ENCODE measurements around the gene HPN.

HPN gene

DNA sequence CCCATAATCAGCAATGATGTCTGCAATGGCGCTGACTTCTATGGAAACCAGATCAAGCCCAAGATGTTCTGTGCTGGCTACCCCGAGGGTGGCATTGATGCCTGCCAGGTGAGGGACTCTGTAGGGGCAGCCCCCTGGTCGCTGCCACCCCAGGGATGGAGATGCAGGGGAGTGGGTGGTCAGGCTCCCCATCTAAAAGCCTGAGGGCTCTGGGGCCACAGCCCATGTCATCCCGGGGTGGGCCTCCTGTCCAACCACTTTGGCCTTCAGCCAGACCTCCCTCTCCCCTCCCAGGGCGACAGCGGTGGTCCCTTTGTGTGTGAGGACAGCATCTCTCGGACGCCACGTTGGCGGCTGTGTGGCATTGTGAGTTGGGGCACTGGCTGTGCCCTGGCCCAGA, 24.1 kb downstream of the HPN start:
- DNase-seq, result no peak

DNA sequence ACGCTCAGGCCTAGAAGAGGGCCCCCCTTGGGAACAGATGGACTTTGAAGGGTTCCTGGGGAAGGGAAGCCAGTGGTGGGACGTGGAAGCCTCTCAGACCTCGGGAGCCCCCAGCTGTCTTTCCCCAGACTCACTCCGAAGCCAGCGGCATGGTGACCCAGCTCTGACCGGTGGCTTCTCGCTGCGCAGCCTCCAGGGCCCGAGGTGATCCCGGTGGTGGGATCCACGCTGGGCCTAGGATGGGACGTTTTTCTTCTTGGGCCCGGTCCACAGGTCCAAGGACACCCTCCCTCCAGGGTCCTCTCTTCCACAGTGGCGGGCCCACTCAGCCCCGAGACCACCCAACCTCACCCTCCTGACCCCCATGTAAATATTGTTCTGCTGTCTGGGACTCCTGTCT, 24.6 kb downstream of the HPN start:
- no peak for DNase-seq

DNA sequence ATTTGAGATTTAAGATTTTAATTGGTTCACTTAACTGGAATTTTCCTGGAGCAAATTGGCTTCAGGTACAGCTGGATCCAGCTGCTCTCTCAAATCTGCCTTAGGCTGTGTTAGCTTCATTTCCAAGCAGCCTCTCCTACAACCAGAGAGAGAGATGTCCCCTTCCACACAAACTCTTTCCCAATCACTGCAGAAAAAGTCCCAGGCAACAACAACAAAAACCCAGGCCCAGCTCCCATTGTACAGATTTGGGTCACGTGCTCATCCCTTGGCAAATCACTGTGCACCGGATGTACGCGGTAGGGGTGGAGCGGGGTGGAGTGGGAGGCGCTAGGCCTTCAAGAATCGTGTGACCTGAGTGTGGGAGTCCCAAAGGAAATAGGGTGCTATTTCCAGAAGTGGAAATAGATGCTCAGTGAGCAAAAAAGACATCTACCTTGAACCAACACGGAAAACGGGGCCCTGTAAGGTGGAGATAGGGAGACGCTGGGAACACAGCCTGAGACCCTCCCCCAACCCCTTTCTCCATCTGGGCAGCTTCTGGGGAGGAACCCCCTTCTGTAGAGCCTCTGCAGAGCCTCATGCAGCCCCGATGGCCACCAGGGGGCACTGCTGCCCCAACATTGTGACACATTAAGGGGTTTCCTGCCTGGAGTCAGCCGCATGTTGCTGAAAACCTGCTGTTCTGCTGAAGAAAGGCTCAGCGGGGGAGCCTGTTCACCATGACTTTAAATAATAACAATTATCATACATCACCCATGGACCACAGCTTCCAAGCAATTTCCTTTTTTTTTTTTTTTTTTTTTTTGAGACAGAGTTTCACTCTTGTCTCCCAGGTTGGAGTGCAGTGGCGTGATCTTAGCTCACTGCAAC, 25.4 kb downstream of the HPN start:
- DNase-seq, result peak; percentile 86

DNA sequence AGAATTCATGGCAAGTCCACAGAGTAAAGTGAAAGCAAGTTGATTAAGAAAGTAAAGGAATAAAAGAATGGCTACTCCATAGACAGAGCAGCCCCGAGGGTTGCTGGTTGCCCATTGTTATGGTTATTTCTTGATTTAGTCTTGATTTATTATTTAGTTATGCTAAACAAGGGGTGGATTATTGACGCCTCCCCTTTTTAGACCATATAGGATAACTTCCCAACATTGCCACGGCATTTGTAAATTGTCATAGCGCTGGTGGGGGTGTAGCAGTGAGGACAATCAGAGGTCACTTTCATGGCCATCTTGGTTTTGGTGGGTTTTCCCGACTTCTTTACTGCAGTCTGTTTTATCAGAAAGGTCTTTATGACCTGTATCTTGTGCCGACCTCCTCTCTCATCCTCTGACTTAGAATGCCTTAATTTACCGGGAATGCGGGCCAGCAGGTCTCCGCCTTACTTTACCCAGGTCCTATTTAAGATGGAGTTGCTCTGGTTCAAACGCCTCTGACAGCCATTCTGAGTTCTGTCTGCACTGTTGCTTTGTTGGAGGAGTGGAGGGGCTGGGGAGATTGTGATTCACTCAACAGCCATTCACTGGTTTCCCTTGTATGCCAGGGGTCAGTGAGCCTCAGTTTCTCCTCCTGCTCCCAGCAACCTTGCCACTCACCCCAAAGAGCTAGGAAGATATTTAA, 27.6 kb downstream of the HPN start:
- DNase-seq, result no peak

DNA sequence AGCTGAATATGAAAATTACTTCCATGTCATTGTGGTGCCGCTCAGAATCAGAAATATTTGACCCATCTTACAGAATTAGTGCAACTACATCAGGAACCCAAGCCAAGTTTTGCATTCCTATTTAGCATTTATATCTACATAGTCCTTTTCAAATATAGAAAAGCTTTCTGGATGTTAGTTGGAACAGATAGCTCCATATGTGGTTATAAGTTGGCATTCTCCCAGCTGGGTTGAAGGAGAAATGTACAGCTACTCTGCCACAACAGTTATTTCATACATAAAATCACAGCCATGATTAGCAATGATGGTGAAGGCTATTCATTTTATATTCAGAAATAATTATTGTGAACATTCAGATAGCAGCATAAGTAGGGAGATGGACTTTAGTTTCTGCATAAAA, 28.2 kb downstream of the HPN start:
- no peak for DNase-seq

DNA sequence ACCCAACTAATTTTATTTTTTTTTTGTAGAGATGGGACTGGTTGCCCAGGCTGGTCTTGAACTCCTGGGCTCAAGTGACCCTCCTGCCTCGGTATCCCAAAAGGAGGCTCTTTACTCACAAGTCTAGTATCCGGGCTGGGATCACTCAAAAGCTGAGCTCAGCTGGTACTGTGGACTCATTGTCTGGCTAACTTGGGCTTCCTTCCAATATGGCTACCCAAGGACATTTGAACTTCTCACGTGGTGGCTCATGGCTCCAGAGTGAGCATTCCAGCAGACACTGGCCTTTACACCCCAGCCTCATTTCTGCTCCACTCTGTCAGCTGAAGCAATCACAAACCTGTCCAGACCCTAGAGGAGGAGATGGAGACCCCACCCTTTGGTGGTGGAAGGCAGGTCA, 28.9 kb downstream of the HPN start:
- DNase-seq, result no peak

DNA sequence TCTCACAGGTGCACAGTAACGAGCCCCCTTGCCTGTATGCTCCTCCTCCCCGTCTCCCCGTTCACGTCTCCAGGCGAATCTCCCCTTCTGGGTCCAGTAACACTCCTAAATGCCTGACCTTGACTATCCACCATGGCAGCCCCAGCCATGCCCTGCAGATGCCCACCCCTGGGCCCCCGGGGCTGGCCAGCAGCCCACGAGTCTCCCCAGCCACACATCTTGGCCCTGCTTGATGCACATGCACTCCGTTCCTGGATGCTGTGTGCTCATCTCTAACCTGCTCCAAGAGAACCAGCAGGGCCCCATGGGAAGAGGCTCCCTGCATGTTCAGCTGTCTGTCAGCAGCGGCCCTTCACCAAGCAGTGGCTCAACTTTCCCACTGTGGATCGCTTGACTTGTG, 32.0 kb downstream of the HPN start:
- DNase-seq, result no peak

DNA sequence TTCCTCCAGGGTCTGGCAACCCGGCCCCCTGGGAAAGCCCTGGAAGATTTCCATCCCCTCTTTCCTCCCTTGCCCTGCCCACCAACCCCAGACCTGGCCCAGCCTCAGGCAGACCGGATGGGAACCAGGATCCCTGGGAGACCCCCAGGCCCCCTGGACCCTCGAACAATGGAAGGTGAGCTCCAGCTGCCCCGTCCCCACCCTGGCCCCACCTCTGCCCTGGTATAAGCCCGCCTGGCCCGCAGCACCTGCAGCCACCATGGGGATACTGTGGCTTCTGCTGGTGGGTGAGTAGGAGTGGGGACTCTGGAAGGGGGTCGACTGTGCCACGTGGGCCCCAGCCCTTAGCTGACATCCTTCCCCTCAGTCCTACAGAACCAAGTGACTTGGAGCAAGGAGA, 32.4 kb downstream of the HPN start:
- no peak for DNase-seq

DNA sequence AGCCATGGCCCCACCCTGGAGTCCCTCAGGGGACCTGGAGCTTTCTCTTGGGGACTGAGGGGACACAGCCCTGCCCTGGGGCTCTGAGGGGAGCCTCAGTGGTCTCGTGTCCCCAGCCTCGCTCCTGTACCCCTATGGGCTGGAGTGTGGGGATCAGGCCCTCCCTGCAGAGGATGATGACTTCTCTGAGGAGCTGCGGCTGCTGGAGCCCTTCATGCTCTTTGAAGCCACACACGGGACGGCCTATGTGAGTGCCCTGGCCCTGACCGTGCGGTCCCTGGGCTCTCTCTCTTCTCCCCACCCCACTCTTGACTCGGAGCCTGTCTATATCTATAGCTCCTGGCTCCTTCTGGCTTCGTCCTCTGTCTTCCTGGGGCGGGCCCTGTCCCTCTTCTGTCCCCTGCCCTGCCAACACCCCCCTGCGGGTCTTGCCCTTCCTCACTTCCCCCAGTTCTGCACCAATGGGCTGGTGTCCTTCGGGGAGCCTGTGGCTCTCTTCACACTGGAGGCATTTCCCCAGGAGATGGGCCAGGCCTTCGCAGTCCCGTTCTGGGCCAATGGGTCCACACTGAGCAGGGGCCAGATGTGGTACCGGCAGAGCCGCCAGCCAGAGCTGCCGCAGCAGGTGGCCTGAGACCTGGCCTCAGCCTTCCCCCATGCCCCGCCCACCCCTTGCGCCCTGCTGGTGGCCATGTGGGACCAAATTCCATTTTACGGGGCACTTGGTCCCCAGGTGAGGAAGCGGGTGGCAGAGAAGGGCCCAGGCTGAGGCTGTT, 33.1 kb downstream of the HPN start:
- DNase-seq, result no peak

DNA sequence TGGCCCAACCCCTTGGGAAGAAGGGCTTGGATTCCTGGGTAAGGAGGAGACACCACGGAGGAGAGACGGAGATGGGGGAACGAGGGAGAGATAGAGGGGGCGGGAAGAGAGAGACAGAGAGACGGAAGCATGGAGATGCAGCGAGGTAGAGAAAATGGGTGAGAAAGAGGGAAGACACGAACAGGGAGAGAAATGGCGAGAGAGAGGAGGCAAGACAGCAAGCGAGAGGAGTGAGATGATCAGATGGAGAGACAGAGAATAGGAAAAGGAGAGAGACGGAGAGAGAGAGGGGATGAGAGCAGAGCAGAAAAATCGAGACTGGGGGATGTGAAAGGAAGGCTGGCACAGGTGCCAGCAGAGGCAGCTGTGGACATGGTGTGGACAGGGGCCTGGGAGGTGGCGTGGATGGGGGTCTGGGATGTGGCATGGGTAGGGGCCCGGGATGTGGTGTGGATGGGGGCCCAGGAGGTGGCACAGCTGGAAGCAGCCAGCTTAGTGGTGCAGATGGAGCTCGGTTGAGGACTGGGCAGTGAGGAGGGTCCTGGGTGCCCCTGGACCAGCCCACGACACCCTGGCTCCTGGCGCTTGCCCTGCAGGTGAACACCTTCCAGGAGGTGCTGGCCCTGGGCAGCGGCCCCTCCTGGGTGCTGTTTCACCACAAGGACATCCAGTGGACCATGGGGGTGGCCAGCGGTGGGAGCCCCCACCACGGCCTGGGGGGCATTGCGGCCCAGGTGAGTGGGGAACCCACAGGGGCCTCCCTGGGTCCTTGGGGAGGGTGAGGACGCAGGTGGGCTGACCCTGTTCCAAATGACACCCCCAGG, 33.9 kb downstream of the HPN start:
- no peak for DNase-seq

DNA sequence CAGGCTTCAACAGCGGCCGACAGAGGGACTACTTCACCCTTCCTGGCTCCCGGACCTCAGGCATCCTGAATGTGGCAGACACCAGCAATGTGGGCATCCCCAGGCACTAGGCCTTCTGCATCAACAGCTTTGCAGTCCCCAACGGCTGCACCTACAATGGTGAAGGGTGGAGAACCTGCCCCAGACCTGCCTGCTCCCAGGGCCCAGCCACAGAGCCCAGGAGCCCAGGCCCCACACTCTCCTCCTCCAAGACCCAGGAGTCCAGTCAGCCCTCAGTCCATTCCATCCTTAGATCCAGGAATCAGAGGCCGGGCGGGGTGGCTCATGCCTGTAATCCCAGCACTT, 34.5 kb downstream of the HPN start:
- no peak for DNase-seq

DNA sequence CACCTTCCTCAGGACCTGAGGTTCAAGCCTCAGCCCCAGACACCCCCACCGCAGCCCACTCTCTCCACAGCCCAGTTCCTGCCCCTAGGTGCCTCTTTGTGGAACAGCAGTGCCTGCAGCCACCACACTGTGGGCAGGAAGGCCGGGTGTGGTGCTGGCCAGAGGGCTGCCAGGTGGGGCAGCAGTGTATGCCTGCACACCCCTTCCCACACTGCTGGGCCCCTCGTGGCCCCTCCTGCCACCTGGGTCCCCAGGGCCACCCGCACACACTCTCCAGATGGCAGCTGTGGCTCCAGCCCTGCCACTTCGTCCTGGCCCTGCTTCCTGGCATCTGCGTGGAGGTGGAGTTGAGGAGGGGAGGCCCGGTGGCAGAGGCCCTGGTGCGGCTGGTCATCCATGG, 35.1 kb downstream of the HPN start:
- no peak for DNase-seq

DNA sequence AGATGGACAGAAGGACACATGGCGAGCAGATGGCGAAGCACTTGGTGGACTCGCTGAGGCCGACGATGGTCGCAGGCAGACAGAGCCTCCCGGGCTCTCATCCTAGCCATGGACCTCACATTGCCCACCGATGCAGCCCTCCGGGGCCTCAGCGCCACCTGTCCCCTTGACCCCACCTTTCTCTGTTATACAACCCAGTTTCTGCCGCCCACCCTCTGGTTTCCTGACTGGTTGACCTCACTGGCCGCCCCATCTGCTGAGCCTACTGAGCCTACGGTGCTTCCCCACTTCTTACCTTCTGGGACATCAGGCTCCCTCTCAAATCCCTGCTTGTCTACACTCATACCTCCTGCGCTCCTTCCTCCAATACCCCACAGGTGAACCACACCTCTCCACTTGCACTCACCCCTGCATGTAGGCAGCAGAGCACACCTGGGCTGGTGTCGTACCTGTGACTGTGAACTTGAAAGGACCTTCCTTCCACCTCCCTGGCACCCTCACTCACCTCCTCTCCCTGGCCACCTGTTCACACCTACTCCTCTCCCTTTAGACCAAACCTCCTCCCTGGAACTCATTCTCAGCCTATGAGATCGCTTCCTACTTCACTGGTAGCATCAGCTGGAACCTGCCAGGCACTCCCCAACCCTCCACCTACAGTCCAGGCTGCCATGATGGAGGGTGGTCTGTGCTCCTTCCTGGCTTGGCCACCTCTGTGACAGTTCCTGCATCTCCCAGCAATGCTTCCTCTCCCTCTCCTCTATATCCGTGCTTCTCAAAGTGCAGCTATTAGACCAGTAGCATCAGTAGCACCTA, 36.1 kb downstream of the HPN start:
- no peak for DNase-seq

DNA sequence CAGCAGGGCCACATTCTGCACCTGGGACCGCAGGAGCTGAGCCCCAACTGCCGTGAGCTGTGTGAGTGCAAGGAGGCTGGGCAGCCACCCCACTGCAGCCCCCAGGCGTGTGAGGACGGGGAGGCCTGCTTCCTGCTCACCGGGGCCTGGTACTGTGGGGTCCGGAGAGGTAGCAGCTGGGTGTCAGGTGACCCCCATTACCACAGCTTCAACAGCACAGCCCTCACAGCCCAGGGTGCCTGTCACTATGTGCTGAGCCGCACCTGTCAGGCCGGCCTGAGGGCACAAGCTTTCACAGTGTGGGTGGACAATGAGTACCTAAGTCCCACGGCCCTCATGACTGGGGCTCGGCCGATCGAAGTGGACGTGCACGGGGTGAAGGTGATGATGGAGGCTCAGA, 38.3 kb downstream of the HPN start:
- no peak for DNase-seq

DNA sequence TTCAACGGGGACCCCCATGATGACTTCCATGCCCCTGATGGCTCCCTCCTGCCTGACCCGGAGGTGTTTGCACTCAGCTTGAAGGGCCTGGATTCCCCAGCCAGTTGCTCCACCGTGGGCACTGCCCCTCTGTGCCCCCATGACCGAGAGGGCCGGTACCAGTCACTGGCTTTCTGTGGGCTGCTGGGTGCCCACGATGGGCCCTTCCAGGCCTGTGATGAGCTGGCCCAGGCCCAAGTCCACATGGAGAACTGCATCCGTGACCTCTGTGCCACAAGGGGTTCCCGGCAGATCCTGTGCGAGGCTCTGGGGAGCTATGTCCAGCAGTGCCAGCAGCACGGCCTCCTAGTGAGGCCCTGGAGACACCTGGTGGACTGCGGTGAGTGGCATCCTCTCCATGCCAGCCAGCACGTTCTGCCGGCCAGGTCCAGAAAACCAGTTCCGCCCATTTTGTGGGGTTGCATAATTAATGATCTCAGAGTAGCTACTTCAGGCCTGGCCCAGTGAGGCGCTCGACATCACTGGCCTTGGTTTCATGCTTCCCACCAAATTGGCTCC, 39.2 kb downstream of the HPN start:
- no peak for DNase-seq

DNA sequence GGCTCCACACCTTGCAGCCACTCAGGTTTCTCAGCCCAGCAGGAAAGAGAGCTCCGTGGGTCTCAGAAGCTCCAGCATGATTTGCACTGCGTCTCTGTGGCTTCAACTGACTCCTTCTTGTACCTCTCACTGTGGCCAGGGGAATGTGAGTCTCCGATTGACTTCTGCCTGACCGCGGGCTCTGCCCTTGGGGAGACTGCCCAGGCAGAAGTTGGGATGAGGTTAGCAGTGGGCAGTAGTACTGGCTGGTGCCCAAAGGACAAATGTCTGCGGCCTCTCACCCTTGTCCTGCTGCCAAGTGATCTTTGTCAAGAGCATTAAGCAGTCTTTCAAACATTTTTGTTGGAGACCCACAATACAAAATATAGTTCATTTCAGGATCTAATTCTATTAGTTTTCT, 39.7 kb downstream of the HPN start:
- DNase-seq, result no peak

DNA sequence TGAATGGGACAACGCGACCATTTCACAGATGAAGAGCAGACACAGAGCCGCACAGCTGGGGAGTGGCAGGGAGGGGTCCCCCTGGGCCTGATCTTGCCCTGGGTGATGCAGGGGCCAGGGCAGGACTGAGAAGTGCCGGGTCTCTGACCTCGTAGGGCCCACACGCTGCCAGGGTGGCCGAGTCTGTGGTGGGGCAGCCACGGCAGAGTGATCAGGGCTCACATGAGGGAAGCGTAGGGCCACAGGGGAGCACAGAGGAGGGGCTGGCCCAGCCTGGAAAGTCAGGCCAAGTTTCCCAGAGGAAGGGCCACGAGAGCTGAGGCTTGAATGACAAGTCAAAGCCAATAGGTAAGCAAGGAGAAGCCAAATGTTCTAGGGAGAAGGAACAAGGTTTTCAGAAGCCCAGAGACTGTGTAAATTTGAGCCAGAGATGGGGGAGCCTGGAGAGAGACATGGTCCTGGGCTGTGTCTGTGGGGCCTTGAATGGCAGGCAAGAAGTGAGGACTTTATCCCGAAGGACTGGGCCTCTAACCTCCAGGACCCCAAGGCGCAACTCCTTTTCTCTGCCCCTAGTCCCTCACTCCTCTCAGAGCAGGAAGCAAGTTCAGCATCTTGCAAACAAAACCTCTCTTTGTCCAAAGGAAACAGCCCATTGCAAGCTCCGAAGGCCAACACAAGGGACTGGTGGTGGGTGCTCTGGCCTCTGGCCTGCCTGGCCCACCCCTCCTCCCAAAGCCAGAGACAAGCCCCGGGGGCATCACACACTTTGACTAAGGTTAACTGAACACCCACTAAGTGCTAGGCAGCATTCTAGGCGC, 42.4 kb downstream of the HPN start:
- peak; percentile 85 for DNase-seq

DNA sequence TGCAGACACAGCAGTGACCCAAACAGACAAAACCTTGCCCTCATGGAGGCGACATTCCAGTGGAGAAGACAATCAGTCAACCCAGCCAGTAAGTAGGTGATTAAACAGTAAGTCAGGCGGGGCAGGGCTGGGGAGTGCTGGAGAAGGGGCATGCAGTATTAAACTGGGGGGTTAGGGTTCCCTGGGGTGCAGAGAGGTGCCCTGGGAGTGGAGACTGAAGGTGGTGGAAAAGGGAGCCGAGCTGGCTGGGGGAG, 42.9 kb downstream of the HPN start:
- DNase-seq, result no peak

DNA sequence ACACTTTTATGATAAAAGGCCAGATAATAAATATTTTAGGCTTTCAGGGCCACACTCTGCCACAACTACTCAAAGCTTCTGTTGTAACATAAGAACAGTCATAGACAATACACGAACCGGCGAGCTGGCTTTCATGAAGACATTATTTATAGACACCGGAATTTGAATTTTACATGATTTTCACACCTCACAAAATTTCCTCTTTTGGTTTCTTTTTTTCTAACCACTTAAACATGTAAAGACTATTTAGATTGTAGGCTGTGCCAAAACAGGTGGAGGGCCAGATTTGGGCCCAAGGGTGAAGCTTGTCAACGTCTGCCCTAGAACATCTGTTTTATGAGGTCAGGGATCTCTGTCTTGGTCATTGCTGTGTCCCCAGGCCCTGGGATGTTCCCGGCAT, 44.4 kb downstream of the HPN start:
- DNase-seq, result no peak

DNA sequence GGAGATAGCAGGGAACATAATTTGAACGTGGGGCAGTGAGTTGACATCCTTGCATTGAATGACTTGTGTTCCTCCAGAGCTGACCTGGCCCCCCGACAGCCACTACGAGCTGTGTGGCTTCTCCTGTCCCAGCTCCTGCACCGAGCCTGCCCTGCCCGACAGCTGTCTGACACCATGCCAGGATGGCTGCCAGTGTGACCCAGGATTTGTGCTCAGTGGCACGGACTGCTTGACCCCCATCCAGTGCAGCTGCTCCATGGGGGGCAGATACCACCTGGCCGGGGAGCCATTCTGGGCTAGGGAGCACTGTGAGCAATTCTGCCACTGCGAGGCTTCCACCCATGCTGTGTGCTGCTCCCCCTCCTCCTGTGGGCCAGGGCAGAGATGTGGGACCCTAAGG, 44.9 kb downstream of the HPN start:
- no peak for DNase-seq

DNA sequence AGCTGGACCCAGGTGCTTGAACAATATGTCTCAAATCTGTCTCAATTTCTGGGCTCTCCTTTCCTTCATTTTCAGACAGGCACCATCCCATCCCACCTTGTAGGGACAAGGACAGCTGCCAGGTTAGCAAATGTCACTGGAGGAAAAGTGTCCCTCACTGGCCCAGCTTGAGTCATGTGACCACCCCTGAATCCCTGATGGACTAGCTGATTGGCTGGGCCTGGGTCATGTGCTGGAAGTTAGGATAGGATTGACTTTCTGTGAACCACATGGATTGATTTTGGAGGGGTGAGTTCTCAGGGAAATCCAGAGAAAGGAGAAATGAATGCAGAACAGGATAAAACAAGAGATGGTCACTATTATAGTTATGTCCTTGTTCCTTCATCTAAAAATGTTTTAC, 45.9 kb downstream of the HPN start:
- DNase-seq, result no peak
